Upper lobe of right lung (tissue), 1 donor: ENCODE results near the gene LRCH1. TPM values are rescaled to one million over a fixed set of nuclear protein-coding genes. Genes with fewer than 3 reads are reported as not detected.

Experiments used
- ATAC-seq: fragments of 200-7000 bp; cut with Tn5 transposase; one replicate; pipeline ENCODE4 v1.9.1; 2020; ENCODE audit warnings: mild to moderate bottlenecking, moderate library complexity
- DNase-seq: peaks from one replicate; pipeline ENCODE4 v3.0.0-alpha.2; 2020
- H3K27ac ChIP-seq: fragments of 200-600 bp; one replicate; pipeline ENCODE4 v1.8.0; 2022
- H3K27me3 ChIP-seq: fragments of 200-600 bp; one replicate; pipeline ENCODE4 v1.8.0; 2022; ENCODE audit warnings: mild to moderate bottlenecking
- H3K36me3 ChIP-seq: fragments of 200-600 bp; one replicate; pipeline ENCODE4 v1.8.0; 2022
- H3K4me1 ChIP-seq: fragments of 200-600 bp; one replicate; pipeline ENCODE4 v1.8.0; 2022
- H3K4me3 ChIP-seq: fragments of 200-600 bp; one replicate; pipeline ENCODE4 v1.8.0; 2022; ENCODE audit warnings: mild to moderate bottlenecking
- H3K9me3 ChIP-seq: fragments of 200-600 bp; one replicate; pipeline ENCODE4 v1.8.0; 2022
- intact Hi-C: fragments of 100-400 bp; cut with DNase I; formaldehyde crosslinking; loops from one replicate; pipeline ENCODE4 v1.11.0; 2022
- total RNA-seq: library from RNA; stranded (reverse); fragmentation: NEBNext Ultra II Directional; extraction: Animal tissue kit (Norgen Biotek cat#: 25700); gene quantifications from one replicate; pipeline ENCODE4 v1.2.1, GENCODE V29; 2021
- TF ChIP-seq, protein P1 (sequence below): fragments of 200-600 bp; IDR thresholded peaks from one replicate; pipeline ENCODE4 v1.8.0; 2022; ENCODE audit warnings: antibody characterized with exemption
- donor health status: DM: no; HTN: yes; CAD: no; lungs with severe emphysema.

LRCH1 gene
- total RNA-seq, 1 donor from 2014 or later: 32.0 TPM

DNA sequence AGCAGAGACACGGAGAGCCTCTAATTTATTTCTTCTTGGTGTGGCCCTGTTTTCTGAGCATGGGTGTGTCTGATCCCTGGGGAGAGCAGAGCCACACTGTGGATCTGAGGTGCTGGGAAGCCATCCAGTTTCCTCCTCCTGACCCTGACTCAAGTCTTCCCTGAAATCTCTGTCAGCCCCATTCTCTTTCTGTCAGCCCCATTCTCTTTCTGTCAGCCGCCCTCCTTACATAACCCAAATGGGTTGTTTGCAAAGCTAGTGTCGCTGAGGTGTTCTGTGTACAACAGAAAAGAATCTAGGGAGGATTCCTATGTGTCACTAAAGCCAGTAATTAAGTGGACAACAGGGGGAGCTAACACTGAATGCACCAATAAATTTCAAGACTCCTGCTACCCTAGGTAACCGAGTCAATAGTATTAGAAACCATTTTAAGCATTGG is 50.2 kb downstream of the LRCH1 start:
- intact Hi-C loops: no loop called here
- Histone ChIP-seq H3K9me3 (no peaks in the 10 kb centered on the region), H3K4me1 (peaks cover 66% of the 10 kb centered on the region), H3K36me3 (no peaks in the 10 kb centered on the region), H3K4me3 (no peak overlapping the region), H3K27me3 (no peaks in the 10 kb centered on the region), H3K27ac (peak overlapping the region; percentile 45)
- DNase-seq (no peak), ATAC-seq (no peak)
- TF ChIP-seq, protein P1, sequence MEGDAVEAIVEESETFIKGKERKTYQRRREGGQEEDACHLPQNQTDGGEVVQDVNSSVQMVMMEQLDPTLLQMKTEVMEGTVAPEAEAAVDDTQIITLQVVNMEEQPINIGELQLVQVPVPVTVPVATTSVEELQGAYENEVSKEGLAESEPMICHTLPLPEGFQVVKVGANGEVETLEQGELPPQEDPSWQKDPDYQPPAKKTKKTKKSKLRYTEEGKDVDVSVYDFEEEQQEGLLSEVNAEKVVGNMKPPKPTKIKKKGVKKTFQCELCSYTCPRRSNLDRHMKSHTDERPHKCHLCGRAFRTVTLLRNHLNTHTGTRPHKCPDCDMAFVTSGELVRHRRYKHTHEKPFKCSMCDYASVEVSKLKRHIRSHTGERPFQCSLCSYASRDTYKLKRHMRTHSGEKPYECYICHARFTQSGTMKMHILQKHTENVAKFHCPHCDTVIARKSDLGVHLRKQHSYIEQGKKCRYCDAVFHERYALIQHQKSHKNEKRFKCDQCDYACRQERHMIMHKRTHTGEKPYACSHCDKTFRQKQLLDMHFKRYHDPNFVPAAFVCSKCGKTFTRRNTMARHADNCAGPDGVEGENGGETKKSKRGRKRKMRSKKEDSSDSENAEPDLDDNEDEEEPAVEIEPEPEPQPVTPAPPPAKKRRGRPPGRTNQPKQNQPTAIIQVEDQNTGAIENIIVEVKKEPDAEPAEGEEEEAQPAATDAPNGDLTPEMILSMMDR: peak; percentile 22

DNA sequence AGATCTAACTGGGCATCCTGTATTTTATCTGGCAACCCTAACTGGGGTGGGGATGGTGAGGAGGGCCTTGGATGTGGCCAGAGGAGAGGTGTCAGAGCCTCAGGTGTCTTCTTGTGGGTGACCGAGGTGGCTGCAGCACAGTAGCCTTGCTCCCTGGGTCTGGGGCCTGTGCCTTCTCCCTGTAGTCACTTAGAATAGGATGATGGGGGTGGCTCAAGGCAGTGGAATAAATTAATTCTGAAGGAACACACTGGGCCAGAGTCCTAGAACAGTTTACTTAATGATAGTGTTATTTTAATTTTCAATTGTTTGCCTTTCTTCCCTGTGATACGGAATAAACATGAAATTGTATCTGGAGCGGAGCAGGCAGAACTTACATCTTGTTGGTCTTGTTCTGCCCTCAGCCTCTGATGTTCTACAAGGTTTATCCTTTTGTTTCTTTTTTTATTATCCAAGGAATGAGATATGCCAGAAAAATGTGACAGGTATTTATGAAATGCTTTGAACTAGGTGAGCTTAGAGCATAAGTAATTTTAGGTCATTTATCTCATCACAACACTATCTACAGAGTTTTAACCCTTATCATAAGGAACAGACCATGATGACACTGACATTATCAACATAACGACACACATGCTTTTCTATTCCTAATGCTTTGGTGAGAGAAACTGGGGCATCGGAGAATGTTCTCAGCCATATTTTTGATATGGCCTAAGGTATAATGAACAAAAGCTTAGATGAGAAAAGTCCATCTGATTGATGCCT is 51.4 kb downstream of the LRCH1 start:
- H3K4me3 ChIP-seq: no peak overlapping the region
- intact Hi-C loops: no loop called here
- ATAC-seq: peak; percentile 42
- no peaks in the 10 kb centered on the region for H3K36me3 ChIP-seq
- H3K9me3 ChIP-seq: no peaks in the 10 kb centered on the region
- no peak for DNase-seq
- no peaks in the 10 kb centered on the region for H3K27me3 ChIP-seq
- peak overlapping the region; percentile 45 for H3K27ac ChIP-seq
- peaks cover 57% of the 10 kb centered on the region for H3K4me1 ChIP-seq
- TF ChIP-seq, protein P1: no peak

DNA sequence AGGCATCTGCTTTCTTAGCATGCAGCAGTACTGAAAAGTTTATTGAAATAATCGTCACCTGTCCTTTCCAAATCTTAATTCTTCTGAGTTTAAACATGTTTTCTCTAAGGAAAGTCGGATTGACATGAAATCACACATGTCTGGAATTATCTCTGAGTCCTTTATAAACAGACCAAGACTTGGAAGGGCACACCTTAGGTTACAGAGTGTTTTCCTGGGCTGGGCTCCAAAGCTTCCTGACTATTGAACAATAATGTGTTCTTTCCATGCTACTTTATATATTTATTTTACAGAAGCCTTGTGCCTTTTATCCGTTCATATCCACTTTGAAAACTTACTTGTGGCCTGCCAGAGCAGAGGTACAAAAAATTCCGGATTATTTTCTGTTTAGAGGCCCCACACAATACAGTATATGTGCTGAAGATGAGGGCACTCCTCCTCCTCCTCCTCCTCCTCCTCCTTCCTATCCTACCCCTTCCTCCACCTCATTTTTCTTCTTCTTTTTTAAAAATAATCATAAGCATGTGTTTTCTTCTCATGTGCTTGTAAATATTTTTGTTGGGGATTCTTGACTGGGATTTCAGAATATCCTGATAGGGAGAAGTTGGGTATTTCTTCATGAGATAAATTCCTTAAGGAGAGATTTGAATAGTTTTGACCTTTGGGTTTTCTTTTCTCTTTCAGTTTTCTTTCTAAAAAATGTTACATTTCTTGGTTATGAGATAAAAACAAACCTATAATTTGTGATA is 52.3 kb downstream of the LRCH1 start:
- Histone ChIP-seq H3K9me3 (no peaks in the 10 kb centered on the region), H3K27ac (peak overlapping the region; percentile 45), H3K27me3 (no peaks in the 10 kb centered on the region), H3K4me1 (peaks cover 54% of the 10 kb centered on the region), H3K4me3 (no peak overlapping the region), H3K36me3 (no peaks in the 10 kb centered on the region)
- DNase-seq: no peak
- TF ChIP-seq, protein P1: no peak
- intact Hi-C loops: no loop called here
- ATAC-seq: peak; percentile 42

DNA sequence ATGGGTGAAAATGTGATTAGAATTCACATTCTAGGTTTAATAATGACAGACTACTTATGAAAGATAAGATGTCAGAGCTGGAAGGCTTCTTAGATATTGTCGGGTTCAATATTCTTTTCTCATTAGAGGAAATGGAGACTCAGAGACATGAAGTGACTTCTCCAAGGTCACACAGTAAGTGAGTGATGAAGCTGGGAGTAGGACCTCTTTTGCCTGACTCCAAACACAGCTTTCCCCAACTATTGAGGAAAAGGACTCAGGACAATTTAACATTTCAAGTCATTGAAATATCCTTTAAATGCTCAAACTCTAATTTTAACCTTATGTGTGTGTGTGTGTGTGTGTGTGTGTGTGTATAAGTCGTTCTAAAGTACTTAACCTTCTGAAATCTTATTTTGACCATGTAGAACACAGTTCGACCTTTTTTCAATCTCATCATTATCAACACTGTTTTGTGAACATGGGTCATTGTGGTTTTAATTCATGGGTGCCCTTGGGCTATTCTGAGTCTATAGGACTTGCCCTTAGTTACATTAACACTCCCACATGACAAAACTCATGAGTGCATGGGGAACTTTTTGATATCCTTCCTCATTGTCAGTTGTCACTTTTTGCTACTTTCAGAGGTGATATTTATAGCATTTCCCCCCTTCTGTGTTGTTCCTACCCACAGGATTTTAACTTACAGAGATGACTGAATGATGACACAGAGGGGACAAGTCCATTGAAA is 53.0 kb downstream of the LRCH1 start:
- DNase-seq: no peak
- Histone ChIP-seq H3K27me3 (no peaks in the 10 kb centered on the region), H3K9me3 (no peaks in the 10 kb centered on the region), H3K27ac (peak overlapping the region; percentile 45), H3K36me3 (no peaks in the 10 kb centered on the region), H3K4me3 (no peak overlapping the region), H3K4me1 (peaks cover 49% of the 10 kb centered on the region)
- TF ChIP-seq, protein P1: no peak
- intact Hi-C loops: no loop called here
- peak; percentile 77 for ATAC-seq

DNA sequence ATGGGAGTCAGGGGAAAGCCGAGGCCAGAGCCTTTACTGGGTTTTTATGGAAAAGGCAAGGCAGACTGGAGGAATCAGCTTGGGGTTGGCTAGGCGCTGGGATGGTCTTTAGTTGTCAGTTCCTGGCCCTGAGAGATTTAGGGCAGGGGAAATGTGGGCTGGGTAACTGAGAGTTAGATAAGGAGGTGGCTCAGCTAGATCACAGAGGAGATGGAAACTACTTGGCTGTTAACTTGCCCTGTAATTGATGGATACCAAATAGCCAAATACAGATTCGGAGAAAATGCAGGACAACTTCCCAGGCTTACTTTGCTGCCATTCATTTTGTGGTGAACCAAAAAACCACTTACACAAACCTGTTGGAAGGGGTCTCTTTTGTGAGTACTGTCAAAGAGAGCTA is 54.0 kb downstream of the LRCH1 start:
- H3K9me3 ChIP-seq: no peaks in the 10 kb centered on the region
- H3K27me3 ChIP-seq: no peaks in the 10 kb centered on the region
- H3K4me3 ChIP-seq: no peak overlapping the region
- intact Hi-C loops: no loop called here
- DNase-seq: no peak
- H3K36me3 ChIP-seq: no peaks in the 10 kb centered on the region
- peaks cover 47% of the 10 kb centered on the region for H3K4me1 ChIP-seq
- no peak overlapping the region for H3K27ac ChIP-seq
- no peak for ATAC-seq
- TF ChIP-seq, protein P1: no peak
